ENCODE data around the gene GPC5. TPM values are rescaled to one million over a fixed set of nuclear protein-coding genes. Genes with fewer than 3 reads are reported as not detected.

The GPC5 gene
- total and polyA plus RNA-seq, 4 donors = 0.51 to 22.4 (median 2.0) TPM

DNA sequence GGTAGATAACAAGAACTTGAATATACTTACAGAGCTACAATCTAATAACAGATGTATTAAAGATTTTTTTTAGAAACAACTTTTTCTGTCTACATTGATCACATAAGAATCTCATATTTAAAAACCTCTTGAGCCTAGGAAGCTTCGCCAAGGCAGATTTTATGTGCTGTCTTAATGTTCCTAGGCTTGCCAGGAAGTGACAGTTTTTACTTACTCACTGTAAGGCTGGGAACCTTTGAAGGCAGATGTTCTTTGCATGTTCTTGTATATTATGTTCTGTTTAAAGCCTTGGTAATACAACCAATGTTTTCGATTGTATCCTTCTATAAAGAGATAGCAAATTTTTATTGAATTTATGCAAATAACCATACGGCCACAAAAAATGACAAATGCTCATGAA is 492.7 kb downstream of the GPC5 start:
- H3K9me3 ChIP-seq (ENCODE audit: control insufficient read depth in 4 of 4, low read length in 3 of 4) = no peaks in the 10 kb centered on the region
- H3K27ac ChIP-seq (ENCODE audit: low read depth in 1 of 2, low read length in 2 of 2) = no peak overlapping the region
- no peak overlapping the region for H3K9ac ChIP-seq (ENCODE audit: low read depth in 1 of 2, low read length in 2 of 2)
- H3K27me3 ChIP-seq (ENCODE audit: control insufficient read depth in 4 of 4, insufficient read depth in 4 of 4, low read length in 3 of 4) = no peaks in the 10 kb centered on the region
- no peaks in the 10 kb centered on the region for H3K4me1 ChIP-seq (ENCODE audit: control insufficient read depth in 4 of 4, insufficient read depth in 4 of 4, low read length in 3 of 4)
- H3K36me3 ChIP-seq (ENCODE audit: control insufficient read depth in 4 of 4, insufficient read depth in 3 of 4, low read depth in 1 of 4, low read length in 3 of 4) = no peaks in the 10 kb centered on the region
- TF ChIP-seq NR2F2 (IDR thresholded peaks at IDR 0.05) (no peak), REST (IDR thresholded peaks at IDR 0.05) (no peak), CTCF (IDR thresholded peaks at IDR 0.05; ENCODE audit: low read depth, low read length, missing input control) (no peak), HNF4A (conservative IDR thresholded peaks at IDR 0.05) (no peak), ATF3 (IDR thresholded peaks at IDR 0.05) (no peak), FOXA2 (IDR thresholded peaks at IDR 0.05) (no peak), SP1 (IDR thresholded peaks at IDR 0.05) (no peak), FOXA1 (IDR thresholded peaks at IDR 0.05) (no peak), TAF1 (conservative IDR thresholded peaks at IDR 0.05) (no peak), HNF4G (IDR thresholded peaks at IDR 0.05) (no peak), JUND (IDR thresholded peaks at IDR 0.05) (no peak)
- TF ChIP-seq, protein P1, sequence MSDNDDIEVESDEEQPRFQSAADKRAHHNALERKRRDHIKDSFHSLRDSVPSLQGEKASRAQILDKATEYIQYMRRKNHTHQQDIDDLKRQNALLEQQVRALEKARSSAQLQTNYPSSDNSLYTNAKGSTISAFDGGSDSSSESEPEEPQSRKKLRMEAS (IDR thresholded peaks at IDR 0.05) = no peak
- TF ChIP-seq, protein P2, sequence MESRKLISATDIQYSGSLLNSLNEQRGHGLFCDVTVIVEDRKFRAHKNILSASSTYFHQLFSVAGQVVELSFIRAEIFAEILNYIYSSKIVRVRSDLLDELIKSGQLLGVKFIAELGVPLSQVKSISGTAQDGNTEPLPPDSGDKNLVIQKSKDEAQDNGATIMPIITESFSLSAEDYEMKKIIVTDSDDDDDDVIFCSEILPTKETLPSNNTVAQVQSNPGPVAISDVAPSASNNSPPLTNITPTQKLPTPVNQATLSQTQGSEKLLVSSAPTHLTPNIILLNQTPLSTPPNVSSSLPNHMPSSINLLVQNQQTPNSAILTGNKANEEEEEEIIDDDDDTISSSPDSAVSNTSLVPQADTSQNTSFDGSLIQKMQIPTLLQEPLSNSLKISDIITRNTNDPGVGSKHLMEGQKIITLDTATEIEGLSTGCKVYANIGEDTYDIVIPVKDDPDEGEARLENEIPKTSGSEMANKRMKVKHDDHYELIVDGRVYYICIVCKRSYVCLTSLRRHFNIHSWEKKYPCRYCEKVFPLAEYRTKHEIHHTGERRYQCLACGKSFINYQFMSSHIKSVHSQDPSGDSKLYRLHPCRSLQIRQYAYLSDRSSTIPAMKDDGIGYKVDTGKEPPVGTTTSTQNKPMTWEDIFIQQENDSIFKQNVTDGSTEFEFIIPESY (IDR thresholded peaks at IDR 0.05) = no peak
- WGBS = 83% methylated on average over 3 of the region's 3 CpGs
- H3K4me3 ChIP-seq (ENCODE audit: low read depth in 1 of 3, low read length in 3 of 3) = no peak overlapping the region
- no peak for DNase-seq (ENCODE audit: low spot score)

GRCh38 chr13:91893040-91893439 is 494.6 kb downstream of the GPC5 start:
- H3K9me3 ChIP-seq (ENCODE audit: control insufficient read depth in 4 of 4, low read length in 3 of 4) = no peaks in the 10 kb centered on the region
- 97% methylated on average over 2 of the region's 2 CpGs for WGBS
- no peak overlapping the region for H3K4me3 ChIP-seq (ENCODE audit: low read depth in 1 of 3, low read length in 3 of 3)
- no peaks in the 10 kb centered on the region for H3K4me1 ChIP-seq (ENCODE audit: control insufficient read depth in 4 of 4, insufficient read depth in 4 of 4, low read length in 3 of 4)
- no peaks in the 10 kb centered on the region for H3K27me3 ChIP-seq (ENCODE audit: control insufficient read depth in 4 of 4, insufficient read depth in 4 of 4, low read length in 3 of 4)
- H3K27ac ChIP-seq (ENCODE audit: low read depth in 1 of 2, low read length in 2 of 2) = no peak overlapping the region
- no peaks in the 10 kb centered on the region for H3K36me3 ChIP-seq (ENCODE audit: control insufficient read depth in 4 of 4, insufficient read depth in 3 of 4, low read depth in 1 of 4, low read length in 3 of 4)
- H3K9ac ChIP-seq (ENCODE audit: low read depth in 1 of 2, low read length in 2 of 2) = no peak overlapping the region
- no peak for DNase-seq (ENCODE audit: low spot score)
- TF ChIP-seq GABPA (IDR thresholded peaks at IDR 0.05 in 1 of 2, conservative IDR thresholded peaks at IDR 0.05 in 1 of 2) (no peak), FOXA2 (IDR thresholded peaks at IDR 0.05) (no peak), ATF3 (IDR thresholded peaks at IDR 0.05) (no peak), JUND (IDR thresholded peaks at IDR 0.05) (no peak), NR2F2 (IDR thresholded peaks at IDR 0.05) (no peak), YY1 (IDR thresholded peaks at IDR 0.05) (no peak), EGR1 (IDR thresholded peaks at IDR 0.05; ENCODE audit: low read depth in 2 of 2) (no peak), TAF1 (conservative IDR thresholded peaks at IDR 0.05) (no peak), RAD21 (IDR thresholded peaks at IDR 0.05) (no peak), HNF4A (conservative IDR thresholded peaks at IDR 0.05) (no peak), SP1 (IDR thresholded peaks at IDR 0.05) (no peak), FOXA1 (IDR thresholded peaks at IDR 0.05) (no peak), CTCF (IDR thresholded peaks at IDR 0.05; ENCODE audit: low read depth, low read length, missing input control) (no peak), HNF4G (IDR thresholded peaks at IDR 0.05) (no peak), RXRA (IDR thresholded peaks at IDR 0.05) (no peak)
- TF ChIP-seq, protein P2 (IDR thresholded peaks at IDR 0.05) = no peak
